ENCODE measurements around the gene TDRD12.
"Not testable (repeated sequence)": the region's sequence is repeated elsewhere in the genome, so short reads cannot be mapped to it uniquely, and the experiment has no call there.

The TDRD12 gene

GRCh38 chr19:32832094-32832493 lies 112.5 kb downstream of the TDRD12 start:
- ATAC-seq = not testable (repeated sequence)

DNA sequence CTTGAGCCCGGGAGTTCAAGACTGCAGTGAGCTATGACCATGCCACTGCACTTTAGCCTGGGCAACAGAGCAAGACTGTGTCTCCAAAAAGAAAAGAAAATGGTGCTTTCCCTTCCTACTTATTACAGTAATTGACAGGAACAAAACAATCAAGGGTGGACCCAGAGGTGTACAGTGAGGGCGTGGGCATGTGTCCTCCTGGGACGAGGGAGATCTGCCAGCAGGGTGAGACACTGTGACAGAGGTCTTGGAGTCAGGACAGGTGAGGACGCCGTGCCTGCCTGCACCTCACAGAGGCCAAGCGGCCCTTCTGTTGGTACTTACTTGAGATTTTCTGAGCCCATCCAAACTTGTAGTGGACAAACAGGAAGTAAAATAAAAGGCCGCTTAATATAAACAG lies 113.3 kb downstream of the TDRD12 start:
- not testable (repeated sequence) for ATAC-seq

- not testable (repeated sequence) for ATAC-seq
Observed at GRCh38 chr19:32833388-32833787, 113.8 kb downstream of the TDRD12 start.

GRCh38 chr19:32837531-32837930 lies 118.0 kb downstream of the TDRD12 start:
- ATAC-seq = no peak

GRCh38 chr19:32842061-32842460 lies 122.5 kb downstream of the TDRD12 start:
- ATAC-seq = no peak

DNA sequence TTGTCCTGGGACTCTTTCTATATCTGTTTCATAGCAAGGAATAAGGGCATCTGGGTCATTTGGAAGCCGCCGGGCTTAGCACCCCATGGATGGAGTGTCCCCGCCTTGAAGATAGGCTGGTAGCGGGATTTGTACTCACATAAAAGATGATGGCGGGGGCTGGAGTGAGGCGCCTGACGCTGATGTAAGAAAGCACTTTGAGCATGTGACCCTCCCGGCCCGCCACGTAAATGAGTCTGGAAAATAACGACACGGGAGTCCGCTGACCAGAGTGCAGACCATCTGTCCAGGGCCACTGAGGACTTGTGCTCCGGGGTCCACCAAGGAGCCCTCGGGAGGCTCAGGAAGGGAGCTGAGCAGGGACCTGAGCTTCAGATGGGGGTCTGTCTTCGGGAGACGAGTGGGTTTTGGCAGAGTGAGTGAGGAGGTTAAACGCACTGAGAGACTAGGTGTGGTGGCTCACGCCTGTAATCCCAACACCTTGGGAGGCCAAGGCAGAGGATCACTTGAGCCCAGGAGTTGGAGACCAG lies 124.2 kb downstream of the TDRD12 start:
- no peak for ATAC-seq

GRCh38 chr19:32848035-32848434 lies 128.5 kb downstream of the TDRD12 start:
- ATAC-seq = not testable (repeated sequence)

DNA sequence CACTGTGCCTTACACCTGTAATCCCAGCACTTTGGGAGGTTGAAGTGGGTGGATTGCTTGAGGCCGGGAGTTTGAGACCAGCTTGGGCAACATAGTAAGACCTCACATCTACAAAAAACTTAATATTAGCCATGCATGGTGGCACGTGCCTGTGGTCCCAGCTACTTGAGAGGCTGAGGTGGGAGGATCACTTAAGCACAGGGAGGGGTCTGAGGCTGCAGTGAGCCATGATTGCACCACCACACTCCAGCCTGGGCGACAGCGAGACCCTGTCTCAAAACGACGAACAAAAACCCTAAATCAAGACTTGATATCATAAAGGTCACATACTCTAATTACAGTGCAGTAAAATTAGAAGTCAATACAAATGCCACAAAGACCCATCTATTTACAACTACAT lies 132.6 kb downstream of the TDRD12 start:
- ATAC-seq = no peak

GRCh38 chr19:32856818-32857217 lies 137.3 kb downstream of the TDRD12 start:
- not testable (repeated sequence) for ATAC-seq

GRCh38 chr19:32857584-32857983 lies 138.0 kb downstream of the TDRD12 start:
- ATAC-seq = no peak

- ATAC-seq = no peak
Observed at GRCh38 chr19:32858155-32858554, 138.6 kb downstream of the TDRD12 start.

DNA sequence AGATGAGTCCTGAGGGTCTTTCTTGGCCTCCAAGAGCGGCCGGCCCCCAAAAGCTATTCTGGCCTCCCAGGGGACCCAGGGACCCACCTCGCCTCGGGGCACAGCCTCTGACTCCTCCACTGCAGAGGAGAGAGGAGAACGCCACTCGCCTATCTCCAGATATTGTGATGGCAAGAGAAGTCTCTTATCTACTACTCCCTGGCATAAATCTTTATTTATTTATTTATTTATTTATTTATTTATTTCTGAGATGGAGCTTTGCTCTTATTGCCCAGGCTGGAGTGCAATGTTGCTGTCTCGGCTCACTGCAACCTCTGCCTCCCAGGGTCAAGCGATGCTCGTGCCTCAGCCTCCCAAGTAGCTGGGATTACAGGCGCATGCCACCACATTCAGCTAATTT lies 139.0 kb downstream of the TDRD12 start:
- no peak for ATAC-seq

- ATAC-seq = no peak
Observed at GRCh38 chr19:32859591-32859990, 140.0 kb downstream of the TDRD12 start.

- ATAC-seq = no peak
Observed at GRCh38 chr19:32861596-32861995, 142.0 kb downstream of the TDRD12 start.

DNA sequence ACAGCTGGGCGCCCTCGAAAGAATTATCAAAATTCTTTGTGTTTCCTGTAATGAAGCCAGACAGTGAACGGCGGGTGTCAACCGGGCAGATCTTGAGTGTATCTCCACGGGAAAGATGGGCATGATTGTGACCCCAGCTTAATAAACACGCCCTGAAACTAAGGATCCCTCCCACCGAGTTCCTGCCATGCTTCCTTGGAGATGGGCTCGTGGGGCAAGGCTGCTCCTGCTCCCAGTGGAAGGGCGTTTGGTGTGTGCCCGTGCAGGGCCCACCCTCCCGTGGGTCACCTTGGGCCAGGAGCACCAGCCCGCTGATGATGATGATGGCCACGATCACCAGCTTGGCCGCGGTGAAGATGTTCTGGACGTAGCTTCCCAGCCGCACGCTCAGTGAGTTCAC lies 142.6 kb downstream of the TDRD12 start:
- ATAC-seq = no peak

GRCh38 chr19:32862741-32863140 lies 143.2 kb downstream of the TDRD12 start:
- no peak for ATAC-seq

DNA sequence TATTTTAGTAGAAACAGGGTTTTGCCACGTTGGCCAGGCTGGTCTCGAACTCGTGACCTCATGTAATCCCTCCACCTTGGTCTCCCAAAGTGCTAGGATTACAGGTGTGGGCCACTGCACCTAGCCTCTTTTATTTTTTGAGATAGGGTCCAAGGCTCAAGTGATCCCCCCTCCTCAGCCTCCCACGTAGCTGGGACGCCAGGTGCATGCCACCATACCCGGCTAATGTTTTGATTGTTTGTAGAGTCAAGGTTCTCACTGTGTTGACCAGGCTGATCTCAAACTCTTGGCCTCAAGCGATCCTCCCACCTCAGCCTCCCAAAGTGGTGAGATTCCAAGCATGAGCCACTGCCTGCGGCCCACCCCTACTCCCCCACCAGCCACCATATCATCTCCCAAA lies 143.7 kb downstream of the TDRD12 start:
- ATAC-seq = no peak

DNA sequence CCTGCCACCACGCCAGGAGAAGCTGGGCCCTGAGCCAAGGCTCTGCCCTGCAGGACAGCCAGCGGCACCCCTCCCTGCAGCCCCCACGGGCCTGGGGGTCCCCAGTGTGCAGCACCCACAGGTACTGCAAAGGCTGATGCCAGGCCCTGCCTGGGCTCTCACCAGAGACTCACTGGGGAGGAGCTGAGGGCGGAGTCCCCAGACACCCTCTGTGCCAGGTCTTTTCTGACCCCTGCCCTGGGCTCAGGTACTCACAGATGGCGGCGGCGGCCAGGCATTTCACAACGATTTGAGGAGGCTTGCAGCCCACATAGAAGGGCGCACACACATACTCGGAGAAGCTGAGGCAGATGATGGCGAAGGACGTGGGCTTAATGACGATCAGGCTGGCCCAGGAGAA lies 144.3 kb downstream of the TDRD12 start:
- no peak for ATAC-seq

- no peak for ATAC-seq
Observed at GRCh38 chr19:32864318-32865007, 144.9 kb downstream of the TDRD12 start.

GRCh38 chr19:32865326-32865725 lies 145.8 kb downstream of the TDRD12 start:
- no peak for ATAC-seq

- ATAC-seq = no peak
Observed at GRCh38 chr19:32866061-32866460, 146.5 kb downstream of the TDRD12 start.

GRCh38 chr19:32866564-32867265 lies 147.1 kb downstream of the TDRD12 start:
- no peak for ATAC-seq

DNA sequence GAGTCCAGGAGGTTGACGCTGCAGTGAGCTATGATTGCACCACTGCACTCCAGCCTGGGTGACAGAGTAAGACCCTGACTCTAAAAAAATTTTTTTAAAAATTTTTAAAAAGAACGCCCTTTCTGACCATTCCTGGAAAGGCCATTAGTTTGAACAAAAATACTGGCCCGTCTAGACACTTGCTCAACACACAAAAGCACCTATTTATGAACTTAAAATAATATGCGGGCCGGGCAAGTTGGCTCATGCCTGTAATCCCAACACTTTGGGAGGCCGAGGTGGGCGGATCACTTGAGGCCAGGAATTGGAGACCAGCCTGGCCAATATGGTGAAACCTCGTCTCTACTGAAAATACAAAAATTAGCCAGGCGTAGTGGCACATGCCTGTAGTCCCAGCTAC lies 147.9 kb downstream of the TDRD12 start:
- ATAC-seq = not testable (repeated sequence)
